Measurements from ENCODE around the gene SLC24A3.

The SLC24A3 gene

GRCh38 chr20:19429538-19429937, 217.1 kb downstream of the SLC24A3 start:
- TF ChIP-seq CTCF (IDR thresholded peaks at IDR 0.05; ENCODE audit: low read depth, low read length, missing control alignments): no peak
- no peak overlapping the region for H3K4me3 ChIP-seq (ENCODE audit: low read depth, low read length)
- in situ Hi-C loops (cut with HindIII; ENCODE audit: low sequenced_read_pairs): no loop called here

GRCh38 chr20:19430641-19431315, 218.3 kb downstream of the SLC24A3 start:
- in situ Hi-C loops (cut with HindIII; ENCODE audit: low sequenced_read_pairs): no loop called here
- no peak for DNase-seq (ENCODE audit: low read depth)
- H3K4me3 ChIP-seq (ENCODE audit: low read depth, low read length): no peak overlapping the region
- TF ChIP-seq CTCF (IDR thresholded peaks at IDR 0.05; ENCODE audit: low read depth, low read length, missing control alignments): no peak

More at GRCh38 chr20:19429538-19429937, 217.1 kb downstream of the SLC24A3 start:
- no peak for DNase-seq (ENCODE audit: low read depth)

GRCh38 chr20:19431316-19431700, 218.9 kb downstream of the SLC24A3 start:
- DNase-seq (ENCODE audit: low read depth): no peak
- in situ Hi-C loops (cut with HindIII; ENCODE audit: low sequenced_read_pairs): no loop called here
- TF ChIP-seq CTCF (IDR thresholded peaks at IDR 0.05; ENCODE audit: low read depth, low read length, missing control alignments): no peak

GRCh38 chr20:19431906-19432305, 219.5 kb downstream of the SLC24A3 start:
- no peak for TF ChIP-seq CTCF (IDR thresholded peaks at IDR 0.05; ENCODE audit: low read depth, low read length, missing control alignments)
- DNase-seq (ENCODE audit: low read depth): no peak
- in situ Hi-C loops (cut with HindIII; ENCODE audit: low sequenced_read_pairs): no loop called here
- no peak overlapping the region for H3K4me3 ChIP-seq (ENCODE audit: low read depth, low read length)

More at GRCh38 chr20:19431316-19431700, 218.9 kb downstream of the SLC24A3 start:
- H3K4me3 ChIP-seq (ENCODE audit: low read depth, low read length): no peak overlapping the region

- TF ChIP-seq CTCF (IDR thresholded peaks at IDR 0.05; ENCODE audit: low read depth, low read length, missing control alignments): no peak
- H3K4me3 ChIP-seq (ENCODE audit: low read depth, low read length): no peak overlapping the region
- DNase-seq (ENCODE audit: low read depth): no peak
- in situ Hi-C loops (cut with HindIII; ENCODE audit: low sequenced_read_pairs): no loop called here
Observed at GRCh38 chr20:19433371-19434350, 221.2 kb downstream of the SLC24A3 start.

GRCh38 chr20:19435316-19435715, 222.9 kb downstream of the SLC24A3 start:
- no peak for TF ChIP-seq CTCF (IDR thresholded peaks at IDR 0.05; ENCODE audit: low read depth, low read length, missing control alignments)
- in situ Hi-C loops (cut with HindIII; ENCODE audit: low sequenced_read_pairs): no loop called here
- no peak for DNase-seq (ENCODE audit: low read depth)
- no peak overlapping the region for H3K4me3 ChIP-seq (ENCODE audit: low read depth, low read length)
